ENCODE measurements around the gene TFF3.

DNA sequence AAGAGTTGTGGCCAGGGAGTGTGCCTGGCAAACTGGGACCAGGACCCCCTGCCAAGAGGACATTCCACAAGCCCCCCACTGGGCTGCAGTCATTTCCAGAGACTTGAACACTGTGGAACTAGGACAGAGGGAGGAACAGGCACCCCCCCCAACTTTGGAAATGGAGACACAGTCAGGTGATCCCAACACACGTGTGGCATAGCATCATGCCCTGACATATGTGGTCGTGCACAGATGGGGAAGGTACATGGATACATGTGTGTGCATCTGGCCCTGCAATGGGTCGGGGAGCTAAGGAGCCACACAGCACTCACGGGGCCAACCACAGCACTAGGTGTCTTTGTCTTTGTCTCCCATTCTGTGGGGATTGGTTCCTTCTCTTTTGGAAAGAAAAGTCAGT lies 6.6 kb upstream of the TFF3 start:
- TF ChIP-seq, protein P1, sequence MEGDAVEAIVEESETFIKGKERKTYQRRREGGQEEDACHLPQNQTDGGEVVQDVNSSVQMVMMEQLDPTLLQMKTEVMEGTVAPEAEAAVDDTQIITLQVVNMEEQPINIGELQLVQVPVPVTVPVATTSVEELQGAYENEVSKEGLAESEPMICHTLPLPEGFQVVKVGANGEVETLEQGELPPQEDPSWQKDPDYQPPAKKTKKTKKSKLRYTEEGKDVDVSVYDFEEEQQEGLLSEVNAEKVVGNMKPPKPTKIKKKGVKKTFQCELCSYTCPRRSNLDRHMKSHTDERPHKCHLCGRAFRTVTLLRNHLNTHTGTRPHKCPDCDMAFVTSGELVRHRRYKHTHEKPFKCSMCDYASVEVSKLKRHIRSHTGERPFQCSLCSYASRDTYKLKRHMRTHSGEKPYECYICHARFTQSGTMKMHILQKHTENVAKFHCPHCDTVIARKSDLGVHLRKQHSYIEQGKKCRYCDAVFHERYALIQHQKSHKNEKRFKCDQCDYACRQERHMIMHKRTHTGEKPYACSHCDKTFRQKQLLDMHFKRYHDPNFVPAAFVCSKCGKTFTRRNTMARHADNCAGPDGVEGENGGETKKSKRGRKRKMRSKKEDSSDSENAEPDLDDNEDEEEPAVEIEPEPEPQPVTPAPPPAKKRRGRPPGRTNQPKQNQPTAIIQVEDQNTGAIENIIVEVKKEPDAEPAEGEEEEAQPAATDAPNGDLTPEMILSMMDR (IDR thresholded peaks at IDR 0.05), result no peak
- TF ChIP-seq POLR2A (IDR thresholded peaks at IDR 0.05), result no peak

Measured in lower leg skin (tissue), 3 donors.